ENCODE measurements around the gene WDR13. TPM values are rescaled to one million over a fixed set of nuclear protein-coding genes. Genes with fewer than 3 reads are reported as not detected.

WDR13 gene
- total RNA-seq, 2 experiments from 2014 or later: 40.3 to 55.6 TPM

DNA sequence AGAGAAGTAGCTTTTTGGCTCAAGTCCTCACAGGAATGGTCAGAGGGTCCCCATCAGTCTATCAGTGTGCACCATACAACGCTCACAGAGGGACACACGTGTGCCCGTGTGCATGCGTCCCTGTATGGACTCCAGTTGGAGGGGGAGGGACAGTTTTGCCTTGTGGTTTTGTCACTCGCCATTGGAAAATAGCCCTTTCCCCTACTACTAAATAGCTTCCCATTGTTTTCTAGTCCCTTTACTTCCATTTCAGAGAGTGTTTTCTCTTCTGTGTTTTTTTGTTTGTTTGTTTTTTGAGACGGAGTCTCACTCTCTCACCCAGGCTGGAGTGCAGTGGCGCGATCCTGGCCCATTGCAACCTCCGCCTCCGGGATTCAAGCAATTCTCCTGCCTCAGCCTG, 34.9 kb downstream of the WDR13 start:
- ChIA-PET POLR2A (interaction anchor here (0.7 kb wide), 2 partner anchors 41 to 102 kb away, joined by 4 read pairs; no protein-coding TSS in a partner anchor), CTCF (ENCODE audit: unreplicated experiment) (no interaction called here)
- Histone ChIP-seq H3K27ac (ENCODE audit: low read depth, low read length, poor library complexity, severe bottlenecking) (no peak overlapping the region), H2AFZ (ENCODE audit: low read length) (no peak overlapping the region), H3K4me1 (ENCODE audit: insufficient read depth, low read length, poor library complexity, severe bottlenecking) (peaks cover 15% of the 10 kb centered on the region), H3K4me2 (ENCODE audit: low read length) (peak overlapping the region; percentile 43; the same call in 1 of the 2 replicates), H3K9me2 (ENCODE audit: insufficient read depth, low read length) (no peaks in the 10 kb centered on the region), H3K36me3 (ENCODE audit: insufficient read depth, low read length) (no peaks in the 10 kb centered on the region), H3K4me3 (ENCODE audit: low read depth, low read length, poor library complexity, severe bottlenecking) (no peak overlapping the region), H4K20me1 (ENCODE audit: insufficient read depth, low read length) (no peaks in the 10 kb centered on the region), H3K79me2 (ENCODE audit: insufficient read depth, low read depth, low read length) (no peaks in the 10 kb centered on the region), H3K9me3 (ENCODE audit: low read length) (no peaks in the 10 kb centered on the region)
- no peak for DNase-seq (ENCODE audit: low spot score)
- intact Hi-C loops (cut with micrococcal nuclease; ENCODE audit: unreplicated experiment): loop anchor here (5.0 kb wide), 1 partner anchor 265 kb away; the partner anchor contains the start of genes PQBP1 and TIMM17B
- no TSS peak for BruUV-seq (replicated peaks)
- no peak for TF ChIP-seq EZH2phosphoT487 (IDR thresholded peaks at IDR 0.05; ENCODE audit: borderline replicate concordance, low read depth, low read length)
- TF ChIP-seq, protein P1, sequence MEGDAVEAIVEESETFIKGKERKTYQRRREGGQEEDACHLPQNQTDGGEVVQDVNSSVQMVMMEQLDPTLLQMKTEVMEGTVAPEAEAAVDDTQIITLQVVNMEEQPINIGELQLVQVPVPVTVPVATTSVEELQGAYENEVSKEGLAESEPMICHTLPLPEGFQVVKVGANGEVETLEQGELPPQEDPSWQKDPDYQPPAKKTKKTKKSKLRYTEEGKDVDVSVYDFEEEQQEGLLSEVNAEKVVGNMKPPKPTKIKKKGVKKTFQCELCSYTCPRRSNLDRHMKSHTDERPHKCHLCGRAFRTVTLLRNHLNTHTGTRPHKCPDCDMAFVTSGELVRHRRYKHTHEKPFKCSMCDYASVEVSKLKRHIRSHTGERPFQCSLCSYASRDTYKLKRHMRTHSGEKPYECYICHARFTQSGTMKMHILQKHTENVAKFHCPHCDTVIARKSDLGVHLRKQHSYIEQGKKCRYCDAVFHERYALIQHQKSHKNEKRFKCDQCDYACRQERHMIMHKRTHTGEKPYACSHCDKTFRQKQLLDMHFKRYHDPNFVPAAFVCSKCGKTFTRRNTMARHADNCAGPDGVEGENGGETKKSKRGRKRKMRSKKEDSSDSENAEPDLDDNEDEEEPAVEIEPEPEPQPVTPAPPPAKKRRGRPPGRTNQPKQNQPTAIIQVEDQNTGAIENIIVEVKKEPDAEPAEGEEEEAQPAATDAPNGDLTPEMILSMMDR (conservative IDR thresholded peaks at IDR 0.05; ENCODE audit: low read length): no peak

DNA sequence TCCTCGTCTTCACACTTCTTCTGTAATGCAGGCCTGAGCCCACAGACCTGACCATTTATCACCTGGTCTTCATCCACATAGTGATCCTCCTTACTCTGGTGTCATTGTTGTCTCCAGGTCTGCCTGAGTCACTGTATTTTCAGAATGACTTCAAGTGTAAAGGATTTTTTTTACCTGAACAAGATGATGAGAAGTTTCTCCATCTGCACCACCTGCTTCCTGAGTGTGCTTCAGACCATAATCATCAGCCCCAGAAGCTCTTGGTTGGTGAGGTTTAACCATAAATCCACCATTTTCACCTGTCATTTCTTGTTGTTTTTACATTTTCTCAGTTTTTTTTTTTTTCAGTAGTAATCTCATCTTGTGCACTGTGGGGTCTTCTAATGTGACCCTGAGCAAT, 39.0 kb downstream of the WDR13 start:
- no peaks in the 10 kb centered on the region for H3K79me2 ChIP-seq (ENCODE audit: insufficient read depth, low read depth, low read length)
- no peak for TF ChIP-seq EZH2phosphoT487 (IDR thresholded peaks at IDR 0.05; ENCODE audit: borderline replicate concordance, low read depth, low read length)
- TF ChIP-seq, protein P1 (conservative IDR thresholded peaks at IDR 0.05; ENCODE audit: low read length): no peak
- H4K20me1 ChIP-seq (ENCODE audit: insufficient read depth, low read length): no peaks in the 10 kb centered on the region
- ChIA-PET CTCF (ENCODE audit: unreplicated experiment) (no interaction called here), POLR2A (interaction anchor here (0.7 kb wide), 1 partner anchor 1152 kb away, joined by 3 read pairs; no protein-coding TSS in a partner anchor)
- H3K4me1 ChIP-seq (ENCODE audit: insufficient read depth, low read length, poor library complexity, severe bottlenecking): peaks cover 15% of the 10 kb centered on the region
- intact Hi-C loops (cut with micrococcal nuclease; ENCODE audit: unreplicated experiment): no loop called here
- no peaks in the 10 kb centered on the region for H3K9me2 ChIP-seq (ENCODE audit: insufficient read depth, low read length)
- H2AFZ ChIP-seq (ENCODE audit: low read length): peak overlapping the region; percentile 64
- H3K36me3 ChIP-seq (ENCODE audit: insufficient read depth, low read length): no peaks in the 10 kb centered on the region
- H3K9me3 ChIP-seq (ENCODE audit: low read length): no peaks in the 10 kb centered on the region
- no peak overlapping the region for H3K4me2 ChIP-seq (ENCODE audit: low read length)
- no peak overlapping the region for H3K4me3 ChIP-seq (ENCODE audit: low read depth, low read length, poor library complexity, severe bottlenecking)
- no TSS peak for BruUV-seq (replicated peaks)
- H3K27ac ChIP-seq (ENCODE audit: low read depth, low read length, poor library complexity, severe bottlenecking): no peak overlapping the region
- DNase-seq (ENCODE audit: low spot score): no peak

DNA sequence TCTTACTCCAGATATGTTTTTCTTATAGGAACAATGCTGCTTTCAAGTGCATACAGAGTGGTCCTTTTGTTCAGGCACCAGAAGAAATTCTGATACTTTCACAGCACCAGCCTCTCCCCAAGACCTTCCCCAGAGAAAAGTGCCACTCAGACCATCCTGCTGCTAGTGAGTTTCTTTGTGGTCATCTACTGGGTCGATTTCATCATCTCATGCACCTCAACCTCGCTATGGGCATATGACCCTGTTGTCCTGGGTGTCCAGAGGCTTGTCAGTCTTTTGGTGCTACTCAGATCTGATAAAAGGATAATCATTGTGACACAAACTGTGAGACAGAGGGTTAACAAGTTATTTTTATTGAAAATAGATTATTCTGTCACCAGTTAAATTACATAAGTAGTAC, 39.5 kb downstream of the WDR13 start:
- Histone ChIP-seq H3K4me3 (ENCODE audit: low read depth, low read length, poor library complexity, severe bottlenecking) (no peak overlapping the region), H3K4me1 (ENCODE audit: insufficient read depth, low read length, poor library complexity, severe bottlenecking) (peaks cover 11% of the 10 kb centered on the region), H3K9me3 (ENCODE audit: low read length) (no peaks in the 10 kb centered on the region), H3K9me2 (ENCODE audit: insufficient read depth, low read length) (no peaks in the 10 kb centered on the region), H2AFZ (ENCODE audit: low read length) (peak overlapping the region; percentile 64), H3K79me2 (ENCODE audit: insufficient read depth, low read depth, low read length) (no peaks in the 10 kb centered on the region), H4K20me1 (ENCODE audit: insufficient read depth, low read length) (no peaks in the 10 kb centered on the region), H3K4me2 (ENCODE audit: low read length) (no peak overlapping the region), H3K27ac (ENCODE audit: low read depth, low read length, poor library complexity, severe bottlenecking) (no peak overlapping the region), H3K36me3 (ENCODE audit: insufficient read depth, low read length) (no peaks in the 10 kb centered on the region)
- TF ChIP-seq, protein P1 (conservative IDR thresholded peaks at IDR 0.05; ENCODE audit: low read length): no peak
- no peak for TF ChIP-seq EZH2phosphoT487 (IDR thresholded peaks at IDR 0.05; ENCODE audit: borderline replicate concordance, low read depth, low read length)
- ChIA-PET CTCF (ENCODE audit: unreplicated experiment) (no interaction called here), POLR2A (no interaction called here)
- BruUV-seq (replicated peaks): no TSS peak
- no peak for DNase-seq (ENCODE audit: low spot score)
- intact Hi-C loops (cut with micrococcal nuclease; ENCODE audit: unreplicated experiment): no loop called here

Measured in OCI-LY7 (cell line).